Lung (tissue), 12 donors: Measurements from ENCODE around the gene CNN2. TPM values are rescaled to one million over a fixed set of nuclear protein-coding genes. Genes with fewer than 3 reads are reported as not detected.

Source experiments
- ATAC-seq: fragments of 200-7000 bp; cut with Tn5 transposase; one replicate; pipeline ENCODE4 v1.9.1; 2020; ENCODE audit warnings: moderate number of reproducible peaks; ENCODE audit not compliant: insufficient read depth, low FRiP score
- DNase-seq, 3 donors: peaks; one replicate each; pipeline ENCODE4 v3.0.0-alpha.2; 2013 to 2017
- H3K27ac ChIP-seq, 2 donors: one replicate each; pipeline ENCODE4 v1.5.1; 2013; ENCODE audit warnings: mild to moderate bottlenecking in 2 of 2, moderate library complexity in 2 of 2, control low read depth in 1 of 2, inconsistent platforms in 1 of 2, low read depth in 1 of 2, low read length in 1 of 2
- H3K27me3 ChIP-seq, 3 donors: one replicate each; pipeline ENCODE4 v1.5.1; 2013; ENCODE audit warnings: low read length in 2 of 3; ENCODE audit not compliant: control insufficient read depth in 3 of 3, insufficient read depth in 3 of 3
- H3K36me3 ChIP-seq, 4 donors: one replicate each; pipeline ENCODE4 v1.5.1; 2013; ENCODE audit warnings: low read length in 4 of 4, mild to moderate bottlenecking in 1 of 4, moderate library complexity in 1 of 4; ENCODE audit not compliant: control insufficient read depth in 4 of 4, insufficient read depth in 4 of 4
- H3K4me1 ChIP-seq, 5 donors: one replicate each; pipeline ENCODE4 v1.5.1; 2013; ENCODE audit warnings: low read length in 5 of 5, mild to moderate bottlenecking in 2 of 5, moderate library complexity in 1 of 5; ENCODE audit not compliant: control insufficient read depth in 5 of 5, insufficient read depth in 5 of 5
- H3K4me3 ChIP-seq: one replicate; pipeline ENCODE4 v1.5.1; 2013; ENCODE audit warnings: mild to moderate bottlenecking, control low read depth, moderate library complexity
- H3K9ac ChIP-seq, 2 donors: one replicate each; pipeline ENCODE4 v1.5.1; 2013; ENCODE audit warnings: low read length in 2 of 2, control low read depth in 1 of 2; ENCODE audit not compliant: insufficient read depth in 1 of 2
- H3K9me3 ChIP-seq, 4 donors: one replicate each; pipeline ENCODE4 v1.5.1; 2013; ENCODE audit warnings: low read length in 3 of 4, mild to moderate bottlenecking in 1 of 4, moderate library complexity in 1 of 4; ENCODE audit not compliant: control insufficient read depth in 4 of 4, insufficient read depth in 3 of 4
- CTCF ChIP-seq: IDR thresholded peaks from 2 replicates; pipeline ENCODE4 v1.5.1; 2012; ENCODE audit warnings: mild to moderate bottlenecking; ENCODE audit errors: control extremely low read depth, extremely low read depth
- WGBS, 2 donors: extraction: QIAGEN DNeasy Blood & Tissue Kit; methylation state at CpG; one replicate each; pipeline ENCODE4 v1.1.7; 2013; 5-methylcytosine and 5-hydroxymethylcytosine counted together
- polyA plus RNA-seq, 2 donors: library from polyadenylated mRNA; stranded (reverse); fragments of 200-250 nt; gene quantifications; one replicate each; pipeline ENCODE4 v1.2.1, GENCODE V29; 2013
- total RNA-seq, 2 donors: library from RNA; depleted of rRNA in 1 of 2; stranded (reverse); fragments of >200 nt in 1 of 2; gene quantifications; one replicate each; pipeline ENCODE4 v1.2.1, GENCODE V29; 2014 to 2021
- donor health status: control.
- donor health status: control.
- donor health status: Bipolar disorder and iron deficiency.
- donor health status: healthy.
- donor health status: DM: yes; HTN: yes; CAD: no.

CNN2 gene
- total and polyA plus RNA-seq, 4 donors = 161 to 236 (median 180) TPM

DNA sequence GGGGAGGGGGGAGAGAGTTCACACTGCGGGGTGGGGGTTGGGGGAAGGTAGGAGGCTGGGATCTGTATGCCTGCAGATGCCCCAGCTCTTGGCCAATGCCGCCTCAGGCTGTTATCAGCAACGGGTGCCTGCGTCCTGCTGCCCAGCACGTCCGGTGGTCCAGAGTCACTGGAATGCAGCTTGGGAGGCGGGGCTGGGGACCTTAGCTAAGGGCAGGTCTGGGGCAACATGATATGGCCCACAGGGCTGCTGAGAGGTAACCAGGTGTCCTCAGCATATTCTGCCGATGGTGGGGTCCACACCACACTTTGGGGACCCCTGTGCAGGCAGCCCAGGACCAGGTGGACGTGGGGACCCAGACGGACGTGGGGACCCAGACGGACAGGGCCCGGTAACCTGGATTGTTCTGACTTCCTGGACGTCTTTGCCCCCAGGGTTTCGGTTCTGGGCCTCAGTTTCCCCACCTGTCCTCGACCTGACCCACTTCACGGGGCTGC lies 39.9 kb downstream of the CNN2 start:
- DNase-seq = no peak
- H3K36me3 ChIP-seq = peaks cover 0 to 7% (median 0%) of the 10 kb centered on the region in 4 donors
- H3K4me3 ChIP-seq = peak overlapping the region; percentile 0
- 31 to 36% methylated on average over 17 of the region's 17 CpGs for WGBS, 2 donors
- no peak for ATAC-seq
- H3K27ac ChIP-seq = peak overlapping the region in 1 of 2 donors; percentile 43
- peaks cover 0 to 2% (median 0%) of the 10 kb centered on the region in 4 donors for H3K9me3 ChIP-seq
- no peak overlapping the region for H3K9ac ChIP-seq
- TF ChIP-seq CTCF = no peak
- H3K27me3 ChIP-seq = peaks cover 0 to 38% (median 31%) of the 10 kb centered on the region in 3 donors
- peaks cover 0 to 31% (median 0%) of the 10 kb centered on the region in 5 donors for H3K4me1 ChIP-seq

- 3 to 4% methylated on average over 57 to 61 of the region's 61 CpGs for WGBS, 2 donors
These were observed 40.4 kb downstream of the CNN2 start, which contains the start of gene ARHGAP45 for GRCh38 chr19:1066748-1067340. ARHGAP45 (plus strand) TSS chr19:1067167; CDS start chr19:1067406, 239 bp downstream.

GRCh38 chr19:1067341-1067957 lies 41.0 kb downstream of the CNN2 start:
- peaks cover 0 to 11% (median 0%) of the 10 kb centered on the region in 4 donors for H3K36me3 ChIP-seq
- peaks cover 0 to 48% (median 40%) of the 10 kb centered on the region in 3 donors for H3K27me3 ChIP-seq
- H3K27ac ChIP-seq = peak overlapping the region in 1 of 2 donors; percentile 90
- H3K4me3 ChIP-seq = peak overlapping the region; percentile 59
- no peak for TF ChIP-seq CTCF
- H3K9ac ChIP-seq = no peak overlapping the region
- H3K4me1 ChIP-seq = peaks cover 0 to 34% (median 0%) of the 10 kb centered on the region in 5 donors
- WGBS, 2 donors = 2 to 4% methylated on average over 25 to 38 of the region's 38 CpGs
- ATAC-seq (no peak), DNase-seq (no peak)
- peaks cover 0 to 2% (median 0%) of the 10 kb centered on the region in 4 donors for H3K9me3 ChIP-seq

More at GRCh38 chr19:1066748-1067340, 40.4 kb downstream of the CNN2 start, which contains the start of gene ARHGAP45:
- Histone ChIP-seq H3K27ac (peak within 1 kb of the TSS in 1 of 2 donors; percentile 90), H3K4me1 (peaks cover 0 to 34% (median 0%) of the 10 kb centered on the region in 5 donors), H3K27me3 (peaks cover 0 to 42% (median 34%) of the 10 kb centered on the region in 3 donors), H3K9ac (no peak within 1 kb of the TSS), H3K4me3 (peak within 1 kb of the TSS; percentile 59), H3K9me3 (peaks cover 0 to 2% (median 0%) of the 10 kb centered on the region in 4 donors), H3K36me3 (peaks cover 0 to 11% (median 0%) of the 10 kb centered on the region in 4 donors)
- TF ChIP-seq CTCF = no peak
- DNase-seq = no peak
- peak; percentile 3 for ATAC-seq
